ENCODE measurements around the gene PLPP6. TPM values are rescaled to one million over a fixed set of nuclear protein-coding genes. Genes with fewer than 3 reads are reported as not detected.

Gene PLPP6
- total RNA-seq = 10 to 100 TPM in 2 of 7 donors, 1 to 10 TPM in 5; 4.5 to 11.6 (median 7.8) TPM
- 1 to 10 TPM; 6.1 to 6.4 (median 6.2) TPM for polyA plus RNA-seq
- long read RNA-seq, donor 1, transcript PLPP6-201 (1 exons, 2,944 nt) = major isoform, 8 of 8 reads
- long read RNA-seq, donor 1, partial matches to known transcripts = 0 of 8 reads
- long read RNA-seq, donor 1, other reads (novel, unspliced or antisense) = 0 of 8 reads
- long read RNA-seq, donor 2, transcript PLPP6-201 (1 exons, 2,944 nt) = major isoform, 15 of 15 reads
- long read RNA-seq, donor 2, partial matches to known transcripts = 0 of 15 reads
- long read RNA-seq, donor 2, other reads (novel, unspliced or antisense) = 0 of 15 reads

DNA sequence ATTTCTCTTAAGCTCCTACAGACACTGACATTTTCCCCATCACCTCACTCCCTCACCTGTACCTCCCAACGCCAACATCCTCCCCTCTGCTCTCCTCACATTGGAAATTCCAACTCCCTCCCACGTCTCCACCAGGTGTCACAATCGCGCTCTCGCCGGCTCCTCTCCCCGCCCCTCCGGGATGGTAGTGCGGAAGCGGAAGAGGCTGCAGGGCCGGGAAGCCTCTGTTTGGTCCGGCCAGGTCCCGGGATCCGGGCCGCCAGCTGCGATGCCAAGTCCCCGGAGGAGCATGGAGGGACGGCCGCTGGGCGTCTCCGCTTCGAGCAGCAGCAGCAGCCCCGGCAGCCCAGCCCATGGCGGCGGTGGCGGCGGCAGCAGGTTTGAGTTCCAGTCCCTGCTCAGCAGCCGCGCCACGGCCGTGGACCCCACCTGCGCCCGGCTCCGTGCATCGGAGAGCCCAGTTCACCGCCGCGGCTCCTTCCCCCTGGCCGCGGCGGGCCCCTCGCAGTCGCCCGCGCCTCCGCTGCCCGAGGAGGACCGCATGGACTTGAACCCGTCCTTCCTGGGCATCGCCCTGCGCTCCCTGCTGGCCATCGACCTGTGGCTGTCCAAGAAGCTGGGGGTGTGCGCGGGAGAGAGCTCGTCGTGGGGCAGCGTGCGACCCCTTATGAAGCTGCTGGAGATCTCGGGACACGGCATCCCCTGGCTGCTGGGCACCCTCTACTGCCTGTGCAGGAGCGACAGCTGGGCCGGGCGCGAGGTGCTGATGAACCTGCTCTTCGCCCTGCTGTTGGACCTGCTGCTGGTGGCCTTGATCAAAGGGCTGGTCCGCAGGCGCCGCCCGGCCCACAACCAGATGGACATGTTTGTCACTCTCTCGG is at the start of gene PLPP6:
PLPP6 (plus strand) TSS at position 187 of the 881 bp plus-strand sequence; CDS start at position 269, 82 bp downstream.
- no peaks in the 10 kb centered on the region for H3K27me3 ChIP-seq (replicated peaks in 1 of 7)
- peak; percentile 96 for DNase-seq
- peaks cover 27 to 61% (median 51%) of the 10 kb centered on the region in 6 donors for H3K4me1 ChIP-seq
- H3K9me3 ChIP-seq = no peaks in the 10 kb centered on the region
- WGBS, 5 donors = 2 to 6% (median 3%) methylated on average over 9 to 70 of the region's 70 CpGs
- intact Hi-C loops (cut with DNase I; ENCODE audit: low total_unique reads) = loop anchor here (10.0 kb wide), 1 partner anchor 322 kb away; the partner anchor contains the start of gene JAK2
- peak within 1 kb of the TSS; percentile 66 to 95 (median 77) for H3K4me3 ChIP-seq
- peak; percentile 92 to 93 (median 93) for TF ChIP-seq POLR2AphosphoS5 (IDR thresholded peaks at IDR 0.05)
- TF ChIP-seq, protein P1, sequence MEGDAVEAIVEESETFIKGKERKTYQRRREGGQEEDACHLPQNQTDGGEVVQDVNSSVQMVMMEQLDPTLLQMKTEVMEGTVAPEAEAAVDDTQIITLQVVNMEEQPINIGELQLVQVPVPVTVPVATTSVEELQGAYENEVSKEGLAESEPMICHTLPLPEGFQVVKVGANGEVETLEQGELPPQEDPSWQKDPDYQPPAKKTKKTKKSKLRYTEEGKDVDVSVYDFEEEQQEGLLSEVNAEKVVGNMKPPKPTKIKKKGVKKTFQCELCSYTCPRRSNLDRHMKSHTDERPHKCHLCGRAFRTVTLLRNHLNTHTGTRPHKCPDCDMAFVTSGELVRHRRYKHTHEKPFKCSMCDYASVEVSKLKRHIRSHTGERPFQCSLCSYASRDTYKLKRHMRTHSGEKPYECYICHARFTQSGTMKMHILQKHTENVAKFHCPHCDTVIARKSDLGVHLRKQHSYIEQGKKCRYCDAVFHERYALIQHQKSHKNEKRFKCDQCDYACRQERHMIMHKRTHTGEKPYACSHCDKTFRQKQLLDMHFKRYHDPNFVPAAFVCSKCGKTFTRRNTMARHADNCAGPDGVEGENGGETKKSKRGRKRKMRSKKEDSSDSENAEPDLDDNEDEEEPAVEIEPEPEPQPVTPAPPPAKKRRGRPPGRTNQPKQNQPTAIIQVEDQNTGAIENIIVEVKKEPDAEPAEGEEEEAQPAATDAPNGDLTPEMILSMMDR (IDR thresholded peaks at IDR 0.05 in 8 of 11, conservative IDR thresholded peaks at IDR 0.05 in 3 of 11) = peak in 10 of 11 experiments; percentile 9 to 80 (median 56)
- TF ChIP-seq POLR2A (IDR thresholded peaks at IDR 0.05) = peak in 1 of 3 donors; percentile 48
- no peaks in the 10 kb centered on the region for H3K36me3 ChIP-seq
- H3K27ac ChIP-seq = peak within 1 kb of the TSS; percentile 69 to 95 (median 88)

DNA sequence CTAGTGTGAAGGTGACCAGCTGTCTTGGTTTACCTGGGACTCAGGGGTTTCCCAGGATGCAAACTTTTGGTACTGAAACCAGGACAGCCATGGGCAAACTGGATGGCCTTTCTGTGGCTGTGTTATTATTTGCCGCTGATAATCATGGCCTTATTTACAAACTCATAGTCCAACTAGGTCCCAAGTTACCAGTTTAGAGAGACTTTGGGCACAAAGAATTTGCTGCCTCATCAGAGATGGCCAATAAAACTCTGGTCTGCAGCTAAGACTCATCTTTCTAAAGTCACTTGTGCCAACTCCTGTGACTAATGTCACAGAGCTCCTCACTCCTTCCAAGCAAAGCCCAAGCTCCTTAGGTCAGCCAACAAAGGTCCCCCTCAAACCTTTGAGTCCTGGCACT is 47.5 kb upstream of the PLPP6 start:
- intact Hi-C loops (cut with DNase I; ENCODE audit: low total_unique reads) = no loop called here
- H3K36me3 ChIP-seq = no peaks in the 10 kb centered on the region
- 80 to 100% (median 97%) methylated on average over 1 of the region's 1 CpG for WGBS, 5 donors
- H3K4me1 ChIP-seq = peaks cover 0 to 5% (median 0%) of the 10 kb centered on the region in 6 donors
- H3K9me3 ChIP-seq = no peaks in the 10 kb centered on the region
- H3K27me3 ChIP-seq (replicated peaks in 1 of 7) = no peaks in the 10 kb centered on the region
- H3K27ac ChIP-seq = no peak overlapping the region
- DNase-seq = no peak
- no peak overlapping the region for H3K4me3 ChIP-seq
- TF ChIP-seq, protein P1 (IDR thresholded peaks at IDR 0.05 in 8 of 11, conservative IDR thresholded peaks at IDR 0.05 in 3 of 11) = no peak
- TF ChIP-seq POLR2A (IDR thresholded peaks at IDR 0.05) = no peak

DNA sequence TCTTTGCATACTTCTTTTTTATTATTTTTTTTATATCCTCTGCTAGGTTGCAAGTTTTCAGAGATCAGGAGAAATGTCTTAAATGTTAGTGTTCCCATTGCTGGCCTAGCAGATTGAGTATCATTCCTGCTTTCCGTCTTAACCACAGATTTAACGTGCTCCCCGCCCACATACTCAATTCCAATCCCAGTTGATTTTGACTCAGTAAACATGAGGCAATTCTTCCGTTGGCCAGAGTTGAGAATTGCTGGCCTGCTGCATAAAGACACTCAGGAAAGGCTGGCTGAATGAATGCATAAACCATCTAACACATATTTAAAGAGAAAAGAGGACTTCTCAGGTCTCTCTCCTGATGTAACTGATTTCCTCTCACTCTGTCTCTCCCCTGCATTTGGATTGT is 46.8 kb upstream of the PLPP6 start:
- H3K27me3 ChIP-seq (replicated peaks in 1 of 7) = no peaks in the 10 kb centered on the region
- intact Hi-C loops (cut with DNase I; ENCODE audit: low total_unique reads) = no loop called here
- WGBS, 5 donors = 71 to 83% (median 76%) methylated on average over 4 of the region's 4 CpGs
- H3K36me3 ChIP-seq = no peaks in the 10 kb centered on the region
- H3K4me1 ChIP-seq = peaks cover 0 to 11% (median 0%) of the 10 kb centered on the region in 6 donors
- DNase-seq = no peak
- H3K9me3 ChIP-seq = no peaks in the 10 kb centered on the region
- H3K4me3 ChIP-seq = no peak overlapping the region
- H3K27ac ChIP-seq = no peak overlapping the region
- TF ChIP-seq, protein P1 (IDR thresholded peaks at IDR 0.05 in 8 of 11, conservative IDR thresholded peaks at IDR 0.05 in 3 of 11) = no peak
- TF ChIP-seq POLR2AphosphoS5 (IDR thresholded peaks at IDR 0.05) = no peak
- TF ChIP-seq POLR2A (IDR thresholded peaks at IDR 0.05) = no peak

All from spleen (tissue), 13 donors.